ENCODE results near the gene SPAG16. TPM values are rescaled to one million over a fixed set of nuclear protein-coding genes. Genes with fewer than 3 reads are reported as not detected.

SPAG16 gene
- total and polyA plus RNA-seq, 2 of the 13 experiments (the other 11 are each of a cell fraction or from before 2014, with no cell fraction given): 9.6 to 26.5 TPM

GRCh38 chr2:213551526-213551925 lies 267.3 kb downstream of the SPAG16 start (continued):
- TF ChIP-seq ZNF841 (CRISPR knock-in tag; IDR thresholded peaks at IDR 0.05; ENCODE audit: borderline replicate concordance): no peak

GRCh38 chr2:213559053-213559452 lies 274.8 kb downstream of the SPAG16 start:
- TF ChIP-seq HNRNPK (IDR thresholded peaks at IDR 0.05; ENCODE audit: low read depth, low read length, poor library complexity, severe bottlenecking) (no peak), FOXK2 (IDR thresholded peaks at IDR 0.05) (no peak), HNRNPUL1 (IDR thresholded peaks at IDR 0.05; ENCODE audit: low read depth, low read length) (no peak), ZSCAN9 (CRISPR knock-in tag; IDR thresholded peaks at IDR 0.05; ENCODE audit: borderline replicate concordance) (no peak), CREB1 (IDR thresholded peaks at IDR 0.05) (0 out of 2 replicates have a peak, but pooled peaks have one; percentile 1), CREB1 (CRISPR knock-in tag; IDR thresholded peaks at IDR 0.05) (no peak)
- DNase-seq (ENCODE audit: low spot score): no peak
- H2AFZ ChIP-seq (ENCODE audit: low read length): no peak overlapping the region
- no TSS peak for BruUV-seq (replicated peaks)
- ChIA-PET CTCF (ENCODE audit: low intra/inter-chr PET ratio, low total read pairs) (no interaction called here), POLR2A (no interaction called here)
- intact Hi-C loops (cut with micrococcal nuclease; ENCODE audit: unreplicated experiment): no loop called here
- H3K9ac ChIP-seq (ENCODE audit: insufficient read depth, low read depth, low read length): no peak overlapping the region
- in situ Hi-C loops (cut with HindIII; ENCODE audit: extremely low pct_ligation_motif_present, low pct_unique_long_range_greater_than_20kb): no loop called here
- no peak for FAIRE-seq
- no peak overlapping the region for H3K27ac ChIP-seq (ENCODE audit: extremely low read length, insufficient read depth, low read length)
- no peaks in the 10 kb centered on the region for H3K27me3 ChIP-seq (ENCODE audit: control insufficient read depth in 1 of 2, insufficient read depth in 2 of 2, low read length in 2 of 2)
- no peaks in the 10 kb centered on the region for H3K79me2 ChIP-seq (ENCODE audit: insufficient read depth, low read length)
- WGBS (ENCODE audit: low lambda C conversion rate): 20% methylated on average over 5 of the region's 5 CpGs
- H4K20me1 ChIP-seq (ENCODE audit: insufficient read depth, low read length): no peaks in the 10 kb centered on the region
- H3K4me1 ChIP-seq (ENCODE audit: insufficient read depth, low read length): no peaks in the 10 kb centered on the region
- H3K4me3 ChIP-seq (replicated peaks in 1 of 3; ENCODE audit: insufficient read depth in 1 of 3, low read depth in 2 of 3, low read length in 3 of 3): no peak overlapping the region
- ATAC-seq: no peak
- H3K36me3 ChIP-seq (replicated peaks in 1 of 2; ENCODE audit: control insufficient read depth in 1 of 2, insufficient read depth in 2 of 2, low read length in 2 of 2): no peaks in the 10 kb centered on the region
- no peak overlapping the region for H3K4me2 ChIP-seq (ENCODE audit: low read depth, low read length)
- H3K9me3 ChIP-seq (ENCODE audit: low read length): peaks cover 55% of the 10 kb centered on the region

GRCh38 chr2:213561759-213562158 lies 277.5 kb downstream of the SPAG16 start:
- Histone ChIP-seq H4K20me1 (ENCODE audit: insufficient read depth, low read length) (no peaks in the 10 kb centered on the region), H3K9me3 (ENCODE audit: low read length) (peaks cover 50% of the 10 kb centered on the region), H3K4me1 (ENCODE audit: insufficient read depth, low read length) (no peaks in the 10 kb centered on the region), H3K79me2 (ENCODE audit: insufficient read depth, low read length) (no peaks in the 10 kb centered on the region), H3K36me3 (replicated peaks in 1 of 2; ENCODE audit: control insufficient read depth in 1 of 2, insufficient read depth in 2 of 2, low read length in 2 of 2) (no peaks in the 10 kb centered on the region), H3K27me3 (ENCODE audit: control insufficient read depth in 1 of 2, insufficient read depth in 2 of 2, low read length in 2 of 2) (no peaks in the 10 kb centered on the region; a peak in 1 of 5 replicates), H3K4me3 (replicated peaks in 1 of 3; ENCODE audit: insufficient read depth in 1 of 3, low read depth in 2 of 3, low read length in 3 of 3) (no peak overlapping the region), H2AFZ (ENCODE audit: low read length) (no peak overlapping the region), H3K27ac (ENCODE audit: extremely low read length, insufficient read depth, low read length) (no peak overlapping the region), H3K9ac (ENCODE audit: insufficient read depth, low read depth, low read length) (no peak overlapping the region), H3K4me2 (ENCODE audit: low read depth, low read length) (no peak overlapping the region)
- ChIA-PET CTCF (ENCODE audit: low intra/inter-chr PET ratio, low total read pairs) (no interaction called here), POLR2A (no interaction called here)
- WGBS (ENCODE audit: low lambda C conversion rate): 31% methylated on average over 3 of the region's 3 CpGs
- in situ Hi-C loops (cut with HindIII; ENCODE audit: extremely low pct_ligation_motif_present, low pct_unique_long_range_greater_than_20kb): no loop called here
- FAIRE-seq (no peak), DNase-seq (ENCODE audit: low spot score) (no peak), ATAC-seq (no peak)
- BruUV-seq (replicated peaks): no TSS peak
- intact Hi-C loops (cut with micrococcal nuclease; ENCODE audit: unreplicated experiment): no loop called here
- TF ChIP-seq DBP (CRISPR knock-in tag; IDR thresholded peaks at IDR 0.05; ENCODE audit: not compliant biosample characterization) (no peak), BRCA1 (CRISPR knock-in tag; IDR thresholded peaks at IDR 0.05) (no peak), RNF2 (conservative IDR thresholded peaks at IDR 0.05; ENCODE audit: low read depth) (no peak), ZNF546 (CRISPR knock-in tag; conservative IDR thresholded peaks at IDR 0.05) (no peak), RARG (CRISPR knock-in tag; IDR thresholded peaks at IDR 0.05; ENCODE audit: low read depth) (no peak), SIX4 (CRISPR knock-in tag; IDR thresholded peaks at IDR 0.05) (no peak), RNF219 (CRISPR knock-in tag; IDR thresholded peaks at IDR 0.05) (no peak), CHD4 (IDR thresholded peaks at IDR 0.05; ENCODE audit: borderline replicate concordance, low read length) (no peak), ZNF432 (CRISPR knock-in tag; IDR thresholded peaks at IDR 0.05; ENCODE audit: borderline replicate concordance) (no peak), KDM5A (IDR thresholded peaks at IDR 0.05; ENCODE audit: borderline replicate concordance, low read length) (no peak)
